Endothelial cell of umbilical vein (primary cell): ENCODE data around the gene CCBE1. TPM values are rescaled to one million over a fixed set of nuclear protein-coding genes. Genes with fewer than 3 reads are reported as not detected.

Experiments
- BruUV-seq: library from RNA; stranded (reverse); fragments of 400-500 nt; replicated peaks from 2 replicates; lab custom pipeline; 2021; lab: Mats Ljungman, UMichigan
- CTCF ChIA-PET: fragments of 300-600, 350-600 bp; sonication (Branson Sonifier 250); formaldehyde crosslinking; loops from one replicate; lab custom pipeline; 2021; ENCODE audit warnings: antibody characterized with exemption, inconsistent platforms; lab: Charles Lee
- POLR2A ChIA-PET: fragments of 300-600, 350-600 bp; sonication (Branson Sonifier 250); formaldehyde crosslinking; loops from one replicate; lab custom pipeline; 2021; ENCODE audit warnings: antibody characterized with exemption, inconsistent platforms; lab: Charles Lee
- DNase-seq: peaks from one replicate; pipeline ENCODE4 v3.0.0-alpha.2; 2011; ENCODE audit warnings: low read depth, low spot score
- FAIRE-seq: peaks from 2 replicates; lab custom pipeline; 2011; peaks lifted over from hg19 to GRCh38; lab: Jason Lieb, UNC
- H2AFZ ChIP-seq: 2 replicates; pipeline ENCODE4 v1.6.0; 2012; ENCODE audit warnings: low read depth, low read length, control low read depth, inconsistent platforms
- H3K27ac ChIP-seq: 2 replicates; pipeline ENCODE4 v1.5.1; 2011; ENCODE audit warnings: low read depth, mild to moderate bottlenecking, control low read depth, low read length, moderate library complexity; ENCODE audit not compliant: insufficient read depth
- H3K27me3 ChIP-seq, 2 experiments: 2 replicates each; pipeline versions ENCODE4 v1.6.0 to v1.6.1; 2011; ENCODE audit warnings: low read length in 2 of 2, mixed read lengths in 1 of 2; ENCODE audit not compliant: control insufficient read depth in 2 of 2, insufficient read depth in 2 of 2
- H3K36me3 ChIP-seq, 2 experiments: 2 replicates in 1 of 2; 3 replicates in 1 of 2; pipeline ENCODE4 v1.5.1; 2011; ENCODE audit warnings: low read length in 2 of 2, mild to moderate bottlenecking in 1 of 2, moderate library complexity in 1 of 2; ENCODE audit not compliant: control insufficient read depth in 2 of 2, insufficient read depth in 2 of 2; ENCODE audit errors: extremely low read depth in 1 of 2
- H3K4me1 ChIP-seq: 3 replicates; pipeline ENCODE4 v1.5.1; 2011; ENCODE audit warnings: mild to moderate bottlenecking, low read length; ENCODE audit not compliant: control insufficient read depth, insufficient read depth; ENCODE audit errors: extremely low read depth
- H3K4me2 ChIP-seq: 2 replicates; pipeline ENCODE4 v1.6.1; 2011; ENCODE audit warnings: low read length, control low read depth, mixed read lengths; ENCODE audit not compliant: insufficient read depth
- H3K4me3 ChIP-seq, 3 experiments: fragments of 200-600 bp in 1 of 3; sonication (generic), shearing (Covaris generic) in 1 of 3; replicated peaks in 1 of 3; 2 replicates each; pipeline ENCODE4 v1.5.1; 2011 to 2016; ENCODE audit warnings: control low read depth in 3 of 3, low read length in 3 of 3, mild to moderate bottlenecking in 2 of 3, inconsistent platforms in 1 of 3, low read depth in 1 of 3, moderate library complexity in 1 of 3; ENCODE audit not compliant: insufficient read depth in 1 of 3
- H3K79me2 ChIP-seq: 2 replicates; pipeline ENCODE4 v1.6.0; 2012; ENCODE audit warnings: low read length, inconsistent platforms; ENCODE audit not compliant: control insufficient read depth, insufficient read depth
- H3K9ac ChIP-seq: replicated peaks from 2 replicates; pipeline ENCODE3; 2011; ENCODE audit warnings: low read length, control low read depth; ENCODE audit not compliant: insufficient read depth; ENCODE audit errors: extremely low read depth
- H3K9me1 ChIP-seq: replicated peaks from 3 replicates; pipeline ENCODE4 v1.6.0; 2011; ENCODE audit warnings: mild to moderate bottlenecking, low read length; ENCODE audit not compliant: control insufficient read depth, insufficient read depth; ENCODE audit errors: extremely low read depth
- H3K9me3 ChIP-seq: replicated peaks from 2 replicates; pipeline ENCODE4 v1.5.1; 2012; ENCODE audit warnings: low read length, inconsistent platforms; ENCODE audit not compliant: control insufficient read depth, insufficient read depth
- H4K20me1 ChIP-seq: replicated peaks from 2 replicates; pipeline ENCODE3; 2011; ENCODE audit warnings: mild to moderate bottlenecking, low read length; ENCODE audit not compliant: control insufficient read depth, insufficient read depth; ENCODE audit errors: extremely low read depth
- EZH2 ChIP-seq: IDR thresholded peaks from 2 replicates; pipeline ENCODE4 v1.6.1; 2012; ENCODE audit warnings: borderline replicate concordance, low read depth, mild to moderate bottlenecking, moderate library complexity, low read length, inconsistent platforms; ENCODE audit not compliant: severe bottlenecking
- GATA2 ChIP-seq: IDR thresholded peaks from 2 replicates; pipeline ENCODE4 v1.7.0; 2011; ENCODE audit warnings: low read depth, mild to moderate bottlenecking, moderate library complexity, mixed read lengths, low read length; ENCODE audit not compliant: insufficient read length, insufficient read depth
- JUN ChIP-seq: IDR thresholded peaks from 2 replicates; pipeline ENCODE4 v1.6.1; 2011; ENCODE audit warnings: borderline replicate concordance, low read depth; ENCODE audit not compliant: insufficient read length, insufficient read depth
- MYC ChIP-seq: IDR thresholded peaks from one replicate; pipeline ENCODE4 v1.6.1; 2011; ENCODE audit warnings: mild to moderate bottlenecking, low read depth, low read length
- POLR2AphosphoS5 ChIP-seq: IDR thresholded peaks from 2 replicates; pipeline ENCODE4 v1.6.1; 2012; ENCODE audit warnings: low read depth, mild to moderate bottlenecking, control low read depth, low read length, moderate library complexity; ENCODE audit not compliant: insufficient read depth
- dilution Hi-C: fragments of 300-500 bp; cut with MboI; formaldehyde crosslinking; loops from one replicate; pipeline ENCODE4 v1.15.0; 2019; ENCODE audit warnings: low sequenced_read_pairs; ENCODE audit not compliant: extremely low pct_ligation_motif_present
- intact Hi-C: fragments of 100-400 bp; cut with micrococcal nuclease; formaldehyde crosslinking; loops from one replicate; pipeline ENCODE4 v1.10.0; 2022
- polyA plus RNA-seq, 4 experiments: library from polyadenylated mRNA; depleted of rRNA in 3 of 4; stranded (reverse) in 3 of 4; unstranded in 1 of 4; fragments of >200 nt; gene quantifications; 2 replicates each; pipeline versions ENCODE4 v1.2.1 to v1.2.3, GENCODE V29; 2011 to 2012; ENCODE audit warnings: missing spikeins in 1 of 4
- total RNA-seq: library from RNA; stranded (reverse); gene quantifications from 2 replicates; pipeline ENCODE4 v1.2.3, GENCODE V29; 2021
- TF ChIP-seq, protein P1 (sequence below), 2 donors: IDR thresholded peaks; 1 replicate in 1 of 2; 2 replicates in 1 of 2; pipeline ENCODE4 v1.5.1; 2011; ENCODE audit warnings: low read length in 2 of 2, mild to moderate bottlenecking in 2 of 2, moderate library complexity in 2 of 2, control low read depth in 1 of 2, inconsistent platforms in 1 of 2, low read depth in 1 of 2; ENCODE audit not compliant: insufficient read depth in 1 of 2; ENCODE audit errors: extremely low read depth in 1 of 2

CCBE1 gene
- total and polyA plus RNA-seq, 2 donors (not counting 3 experiments of a cell fraction or from before 2014, with no cell fraction given) = 0.04 TPM; not detected in 1

GRCh38 chr18:59690186-59690982 is 6.8 kb downstream of the CCBE1 start:
- no peaks in the 10 kb centered on the region for H3K9me3 ChIP-seq
- H3K27ac ChIP-seq = no peak overlapping the region
- no peak overlapping the region for H2AFZ ChIP-seq
- DNase-seq (no peak), FAIRE-seq (no peak)
- H3K79me2 ChIP-seq = no peaks in the 10 kb centered on the region
- no peak overlapping the region for H3K4me3 ChIP-seq
- dilution Hi-C loops = no loop called here
- ChIA-PET CTCF (interaction anchor here (0.8 to 3.1 kb wide), 6 partner anchors 15 to 231 kb away, joined by 3 to 17 read pairs (median 4); no protein-coding TSS in a partner anchor), POLR2A (no interaction called here)
- no peak overlapping the region for H3K4me2 ChIP-seq
- no peaks in the 10 kb centered on the region for H3K36me3 ChIP-seq
- intact Hi-C loops = no loop called here
- peaks cover 4 to 7% of the 10 kb centered on the region in 2 experiments for H3K27me3 ChIP-seq
- no peak overlapping the region for H3K9ac ChIP-seq
- H3K4me1 ChIP-seq = no peaks in the 10 kb centered on the region
- no peak for TF ChIP-seq JUN
- TF ChIP-seq EZH2 = no peak
- TF ChIP-seq POLR2AphosphoS5 = no peak
- TF ChIP-seq GATA2 = no peak
- TF ChIP-seq, protein P1, sequence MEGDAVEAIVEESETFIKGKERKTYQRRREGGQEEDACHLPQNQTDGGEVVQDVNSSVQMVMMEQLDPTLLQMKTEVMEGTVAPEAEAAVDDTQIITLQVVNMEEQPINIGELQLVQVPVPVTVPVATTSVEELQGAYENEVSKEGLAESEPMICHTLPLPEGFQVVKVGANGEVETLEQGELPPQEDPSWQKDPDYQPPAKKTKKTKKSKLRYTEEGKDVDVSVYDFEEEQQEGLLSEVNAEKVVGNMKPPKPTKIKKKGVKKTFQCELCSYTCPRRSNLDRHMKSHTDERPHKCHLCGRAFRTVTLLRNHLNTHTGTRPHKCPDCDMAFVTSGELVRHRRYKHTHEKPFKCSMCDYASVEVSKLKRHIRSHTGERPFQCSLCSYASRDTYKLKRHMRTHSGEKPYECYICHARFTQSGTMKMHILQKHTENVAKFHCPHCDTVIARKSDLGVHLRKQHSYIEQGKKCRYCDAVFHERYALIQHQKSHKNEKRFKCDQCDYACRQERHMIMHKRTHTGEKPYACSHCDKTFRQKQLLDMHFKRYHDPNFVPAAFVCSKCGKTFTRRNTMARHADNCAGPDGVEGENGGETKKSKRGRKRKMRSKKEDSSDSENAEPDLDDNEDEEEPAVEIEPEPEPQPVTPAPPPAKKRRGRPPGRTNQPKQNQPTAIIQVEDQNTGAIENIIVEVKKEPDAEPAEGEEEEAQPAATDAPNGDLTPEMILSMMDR (IDR thresholded peaks at IDR 0.05; ENCODE audit: extremely low read depth in 1 of 2, insufficient read depth in 1 of 2, low read depth in 1 of 2, low read length in 2 of 2) = no peak
- TF ChIP-seq MYC = no peak
- H4K20me1 ChIP-seq = no peaks in the 10 kb centered on the region
- BruUV-seq = no TSS peak
- H3K9me1 ChIP-seq = no peaks in the 10 kb centered on the region
